ENCODE data around the gene CCR7. TPM values are rescaled to one million over a fixed set of nuclear protein-coding genes. Genes with fewer than 3 reads are reported as not detected.

CCR7 gene
- total and polyA plus RNA-seq, 12 donors = 0.10 to 1.7 (median 0.46) TPM; not detected in 7

DNA sequence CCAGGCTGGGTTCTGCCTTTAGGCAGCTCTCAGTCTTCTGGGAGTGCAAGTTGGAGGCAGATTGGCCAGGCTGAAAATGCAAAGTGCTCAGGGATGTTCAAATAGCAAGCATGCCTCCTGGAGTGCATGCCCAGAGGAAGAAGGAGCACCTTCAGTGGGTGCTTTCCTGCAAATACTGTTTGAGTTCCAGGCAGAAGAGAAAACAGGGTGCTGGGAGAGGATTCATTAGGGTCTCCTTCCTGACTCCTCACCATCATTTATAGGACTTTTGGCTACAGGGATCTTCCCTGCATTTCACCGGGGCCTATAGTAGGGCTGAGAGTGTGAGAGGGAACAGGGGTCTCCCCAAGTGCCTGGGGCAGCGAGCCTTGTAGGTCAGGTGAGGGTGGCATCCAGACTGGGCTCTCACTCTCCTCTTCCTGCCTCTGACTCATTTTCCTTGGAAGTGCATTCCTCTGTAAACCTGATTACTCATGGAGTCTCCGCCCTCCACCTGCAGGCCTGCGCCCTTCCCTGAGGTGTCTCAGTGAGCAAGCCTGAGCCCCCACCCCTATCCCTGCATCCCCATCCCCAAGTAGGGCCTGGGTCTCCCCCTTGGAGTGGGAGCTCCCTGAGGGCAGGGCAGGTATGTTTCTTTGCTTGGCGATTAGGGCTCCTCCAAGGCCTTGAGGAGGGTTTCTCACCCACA is 46.7 kb downstream of the CCR7 start:
- Histone ChIP-seq H3K4me3 (peak overlapping the region in 1 of 10 donors; percentile 40), H3K9me3 (no peaks in the 10 kb centered on the region), H3K27me3 (peaks cover 0 to 16% (median 0%) of the 10 kb centered on the region in 7 donors), H3K36me3 (no peaks in the 10 kb centered on the region), H3K27ac (no peak overlapping the region), H3K4me1 (peaks cover 0 to 31% (median 8%) of the 10 kb centered on the region in 9 donors)
- intact Hi-C loops (cut with DNase I) = no loop called here
- ATAC-seq (no peak), DNase-seq (no peak)
- TF ChIP-seq, protein P1, sequence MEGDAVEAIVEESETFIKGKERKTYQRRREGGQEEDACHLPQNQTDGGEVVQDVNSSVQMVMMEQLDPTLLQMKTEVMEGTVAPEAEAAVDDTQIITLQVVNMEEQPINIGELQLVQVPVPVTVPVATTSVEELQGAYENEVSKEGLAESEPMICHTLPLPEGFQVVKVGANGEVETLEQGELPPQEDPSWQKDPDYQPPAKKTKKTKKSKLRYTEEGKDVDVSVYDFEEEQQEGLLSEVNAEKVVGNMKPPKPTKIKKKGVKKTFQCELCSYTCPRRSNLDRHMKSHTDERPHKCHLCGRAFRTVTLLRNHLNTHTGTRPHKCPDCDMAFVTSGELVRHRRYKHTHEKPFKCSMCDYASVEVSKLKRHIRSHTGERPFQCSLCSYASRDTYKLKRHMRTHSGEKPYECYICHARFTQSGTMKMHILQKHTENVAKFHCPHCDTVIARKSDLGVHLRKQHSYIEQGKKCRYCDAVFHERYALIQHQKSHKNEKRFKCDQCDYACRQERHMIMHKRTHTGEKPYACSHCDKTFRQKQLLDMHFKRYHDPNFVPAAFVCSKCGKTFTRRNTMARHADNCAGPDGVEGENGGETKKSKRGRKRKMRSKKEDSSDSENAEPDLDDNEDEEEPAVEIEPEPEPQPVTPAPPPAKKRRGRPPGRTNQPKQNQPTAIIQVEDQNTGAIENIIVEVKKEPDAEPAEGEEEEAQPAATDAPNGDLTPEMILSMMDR (IDR thresholded peaks at IDR 0.05) = no peak
- WGBS, 2 donors = 85% methylated on average over 5 of the region's 5 CpGs

DNA sequence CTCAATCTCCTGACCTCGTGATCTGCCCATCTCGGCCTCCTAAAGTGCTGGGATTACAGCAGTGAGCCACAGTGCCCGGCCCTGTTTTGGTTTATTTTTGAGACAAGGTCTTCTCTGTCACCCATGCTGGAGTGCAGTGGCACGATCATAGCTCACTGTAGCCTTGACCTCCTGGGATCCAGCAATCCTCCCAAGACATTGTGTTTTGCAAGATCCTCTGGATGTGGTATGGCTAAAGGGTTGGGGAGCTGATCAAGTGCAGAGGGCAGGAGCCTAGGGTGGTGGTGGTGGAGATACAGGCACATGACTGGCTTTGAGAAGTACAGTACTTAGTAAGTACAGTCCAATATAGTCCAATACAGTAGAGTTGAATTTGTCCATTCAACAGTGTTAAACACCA is 47.3 kb downstream of the CCR7 start:
- intact Hi-C loops (cut with DNase I) = no loop called here
- Histone ChIP-seq H3K27ac (peak overlapping the region in 1 of 10 donors; percentile 7), H3K4me3 (peak overlapping the region in 1 of 10 donors; percentile 40), H3K36me3 (no peaks in the 10 kb centered on the region), H3K4me1 (peaks cover 0 to 31% (median 8%) of the 10 kb centered on the region in 9 donors), H3K27me3 (peaks cover 0 to 16% (median 0%) of the 10 kb centered on the region in 7 donors), H3K9me3 (no peaks in the 10 kb centered on the region)
- TF ChIP-seq, protein P1 (IDR thresholded peaks at IDR 0.05) = no peak
- ATAC-seq (no peak), DNase-seq (no peak)
- WGBS, 2 donors = 90 to 93% methylated on average over 4 of the region's 4 CpGs

DNA sequence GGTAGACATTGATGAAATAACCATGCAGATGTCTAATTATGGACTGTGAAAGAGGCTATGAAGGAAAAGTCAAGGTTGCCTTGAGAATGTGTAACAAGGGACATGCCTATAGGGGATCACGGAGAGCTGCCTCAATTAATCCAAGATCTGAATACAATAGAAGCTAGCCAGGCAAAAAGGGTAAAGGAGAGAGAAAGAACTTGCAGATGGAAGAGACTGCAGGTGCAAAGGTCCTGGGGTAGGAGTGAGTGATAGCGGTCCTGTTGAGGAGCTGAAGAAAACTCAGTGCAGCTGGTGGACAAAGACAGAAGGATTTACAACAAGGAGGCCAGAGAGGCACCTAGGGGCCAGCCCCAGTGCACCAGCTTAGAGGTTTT is 48.0 kb downstream of the CCR7 start:
- peak overlapping the region in 1 of 10 donors; percentile 40 for H3K4me3 ChIP-seq
- WGBS, 2 donors = 76 to 83% methylated on average over 2 of the region's 2 CpGs
- peaks cover 0 to 16% (median 0%) of the 10 kb centered on the region in 7 donors for H3K27me3 ChIP-seq
- peaks cover 0 to 31% (median 8%) of the 10 kb centered on the region in 9 donors for H3K4me1 ChIP-seq
- no peaks in the 10 kb centered on the region for H3K9me3 ChIP-seq
- H3K36me3 ChIP-seq = no peaks in the 10 kb centered on the region
- TF ChIP-seq, protein P1 (IDR thresholded peaks at IDR 0.05) = no peak
- DNase-seq (no peak), ATAC-seq (no peak)
- intact Hi-C loops (cut with DNase I) = no loop called here
- H3K27ac ChIP-seq = peak overlapping the region in 2 of 10 donors; percentile 26 to 62

DNA sequence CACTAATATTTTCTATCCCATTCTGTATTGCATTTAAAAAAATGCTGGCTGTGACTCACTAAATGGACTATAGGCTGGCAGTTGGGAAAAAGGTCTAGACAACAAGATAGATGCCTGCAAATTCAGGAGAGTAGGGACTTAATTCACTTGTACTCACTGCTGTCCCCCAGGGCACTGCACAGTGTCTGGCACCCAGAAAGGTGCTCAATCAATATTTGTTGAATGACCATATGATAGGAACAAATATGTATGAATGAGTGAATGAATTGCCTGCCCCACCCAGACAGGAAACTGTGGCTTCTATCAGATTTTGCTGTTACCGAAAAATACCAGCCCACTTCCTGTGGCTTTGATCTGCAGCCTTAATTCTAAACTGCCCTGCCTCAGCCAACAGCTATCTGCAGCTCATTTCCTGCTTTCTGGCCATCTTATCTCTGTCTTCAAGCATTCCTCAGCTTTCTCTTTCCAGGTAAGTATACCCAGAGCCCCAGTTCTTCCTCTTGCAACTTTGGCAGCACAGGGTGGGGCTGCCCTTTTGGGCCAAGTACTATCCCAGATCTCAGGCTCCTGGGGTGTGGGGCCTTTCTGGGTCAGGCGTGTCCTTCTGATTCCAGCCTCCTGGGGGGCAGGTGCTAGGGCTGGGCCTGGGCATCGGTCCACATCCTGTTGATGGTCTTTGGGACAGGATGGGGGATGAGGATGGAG is 48.5 kb downstream of the CCR7 start:
- H3K36me3 ChIP-seq = no peaks in the 10 kb centered on the region
- intact Hi-C loops (cut with DNase I) = no loop called here
- TF ChIP-seq, protein P1 (IDR thresholded peaks at IDR 0.05) = no peak
- H3K4me3 ChIP-seq = peak overlapping the region in 1 of 10 donors; percentile 40
- H3K9me3 ChIP-seq = no peaks in the 10 kb centered on the region
- H3K27me3 ChIP-seq = peaks cover 0 to 16% (median 0%) of the 10 kb centered on the region in 7 donors
- H3K27ac ChIP-seq = peak overlapping the region in 2 of 10 donors; percentile 26 to 62
- H3K4me1 ChIP-seq = peaks cover 0 to 31% (median 8%) of the 10 kb centered on the region in 9 donors
- peak in 3 of 8 donors; percentile 28 to 59 (median 40) for ATAC-seq
- 49 to 61% methylated on average over 3 of the region's 3 CpGs for WGBS, 2 donors
- DNase-seq = no peak

Data from heart right ventricle (tissue), 16 donors.